ENCODE data around the gene SEL1L.
"Not testable (repeated sequence)": the region's sequence is repeated elsewhere in the genome, so short reads cannot be mapped to it uniquely, and the experiment has no call there.

Gene SEL1L

DNA sequence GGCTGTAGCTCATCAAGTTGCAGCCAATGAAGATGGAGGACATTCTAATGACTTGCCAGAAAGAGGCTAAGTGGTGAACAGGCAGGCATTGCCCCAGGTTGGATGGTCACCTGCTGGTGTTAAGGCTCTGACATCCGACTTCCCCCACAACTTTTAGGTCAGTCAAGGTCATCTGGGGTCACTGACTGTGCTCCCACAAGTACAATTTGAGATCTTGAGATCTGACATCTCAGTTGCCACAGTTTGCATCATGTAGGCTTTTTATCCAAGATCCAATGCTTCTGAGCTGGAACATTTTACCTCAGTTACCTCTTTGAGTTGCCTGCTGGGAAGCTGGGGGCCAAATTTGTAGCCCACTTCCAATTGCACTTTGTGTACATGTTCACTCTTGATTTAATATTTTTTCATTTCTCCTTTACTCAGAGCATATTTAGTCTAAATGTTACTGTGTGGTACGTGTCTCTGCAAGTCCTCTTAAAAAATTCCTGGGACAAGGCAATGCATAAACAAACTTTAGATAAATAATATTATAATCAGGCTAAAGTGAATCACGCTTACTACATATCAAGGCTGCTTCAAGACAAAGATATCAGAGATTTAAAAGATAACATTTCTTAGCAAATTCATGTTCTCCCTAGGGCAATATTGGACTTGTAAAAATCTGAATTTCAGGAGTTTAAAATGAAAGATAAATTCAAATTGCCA lies 61.4 kb downstream of the SEL1L start:
- CTCF ChIA-PET, result interaction anchor here (1.0 kb wide), 1 partner anchor 518 kb away, joined by 3 read pairs; no protein-coding TSS in a partner anchor
- H3K27ac ChIP-seq, result no peak overlapping the region
- POLR2A ChIA-PET (ENCODE audit: low non-redundant PET), result no interaction called here
- DNase-seq (ENCODE audit: low spot score), result no peak
- TF ChIP-seq, protein P1, sequence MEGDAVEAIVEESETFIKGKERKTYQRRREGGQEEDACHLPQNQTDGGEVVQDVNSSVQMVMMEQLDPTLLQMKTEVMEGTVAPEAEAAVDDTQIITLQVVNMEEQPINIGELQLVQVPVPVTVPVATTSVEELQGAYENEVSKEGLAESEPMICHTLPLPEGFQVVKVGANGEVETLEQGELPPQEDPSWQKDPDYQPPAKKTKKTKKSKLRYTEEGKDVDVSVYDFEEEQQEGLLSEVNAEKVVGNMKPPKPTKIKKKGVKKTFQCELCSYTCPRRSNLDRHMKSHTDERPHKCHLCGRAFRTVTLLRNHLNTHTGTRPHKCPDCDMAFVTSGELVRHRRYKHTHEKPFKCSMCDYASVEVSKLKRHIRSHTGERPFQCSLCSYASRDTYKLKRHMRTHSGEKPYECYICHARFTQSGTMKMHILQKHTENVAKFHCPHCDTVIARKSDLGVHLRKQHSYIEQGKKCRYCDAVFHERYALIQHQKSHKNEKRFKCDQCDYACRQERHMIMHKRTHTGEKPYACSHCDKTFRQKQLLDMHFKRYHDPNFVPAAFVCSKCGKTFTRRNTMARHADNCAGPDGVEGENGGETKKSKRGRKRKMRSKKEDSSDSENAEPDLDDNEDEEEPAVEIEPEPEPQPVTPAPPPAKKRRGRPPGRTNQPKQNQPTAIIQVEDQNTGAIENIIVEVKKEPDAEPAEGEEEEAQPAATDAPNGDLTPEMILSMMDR (conservative IDR thresholded peaks at IDR 0.05; ENCODE audit: low read depth), result no peak

DNA sequence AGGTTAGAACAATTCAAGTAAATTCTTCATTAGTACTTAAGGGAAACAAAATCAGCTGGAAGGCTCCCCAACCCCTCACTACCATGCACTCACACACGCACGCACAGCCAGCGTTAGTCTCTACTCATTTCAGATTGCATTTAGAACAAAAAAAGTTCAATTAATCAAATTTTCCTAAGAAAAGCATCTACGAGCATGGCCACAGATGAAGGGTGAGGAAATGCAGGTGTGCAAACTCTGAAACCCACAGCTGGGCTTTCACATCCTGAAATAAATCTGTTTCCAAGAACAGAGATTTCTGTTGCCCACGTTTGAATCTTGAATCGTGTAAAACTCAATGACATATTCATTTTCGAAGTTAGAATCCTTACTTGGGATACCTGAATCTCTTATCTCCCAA lies 62.6 kb downstream of the SEL1L start:
- CTCF ChIA-PET, result no interaction called here
- TF ChIP-seq, protein P1 (conservative IDR thresholded peaks at IDR 0.05; ENCODE audit: low read depth), result no peak
- POLR2A ChIA-PET (ENCODE audit: low non-redundant PET), result no interaction called here
- DNase-seq (ENCODE audit: low spot score), result no peak
- no peak overlapping the region for H3K27ac ChIP-seq

DNA sequence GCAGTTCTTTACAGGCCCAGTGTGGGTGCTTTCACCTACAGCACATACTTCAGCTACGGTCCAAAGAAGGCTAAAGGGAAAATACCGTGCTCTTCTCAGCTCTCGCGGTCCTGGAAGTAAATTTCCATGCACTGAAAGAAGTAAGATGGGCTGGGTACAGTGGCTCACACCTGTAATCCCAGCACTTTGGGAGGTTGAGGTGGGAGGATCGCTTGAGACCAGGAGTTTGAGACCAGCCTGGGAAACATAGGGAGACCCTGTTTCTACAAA lies 63.2 kb downstream of the SEL1L start:
- CTCF ChIA-PET, result not testable (repeated sequence)

DNA sequence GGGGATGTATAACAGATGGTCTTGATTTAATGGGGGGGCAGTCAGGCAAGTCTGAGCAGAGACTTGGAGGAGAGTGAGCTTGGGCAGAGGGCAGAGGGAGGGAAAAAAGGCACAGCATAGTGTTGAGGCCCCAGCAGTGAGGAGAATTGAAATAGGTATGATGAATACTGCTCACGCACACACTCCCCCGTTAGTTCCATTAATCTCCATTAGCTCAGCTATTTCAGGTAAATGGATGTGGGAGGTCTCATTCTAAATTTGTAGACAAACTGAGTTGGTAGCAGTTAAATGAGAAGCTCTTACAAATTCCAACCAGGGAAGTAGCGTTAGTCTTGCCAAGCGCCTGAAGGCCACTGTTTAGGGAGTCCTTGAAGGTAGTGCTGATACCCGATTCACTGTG lies 66.8 kb downstream of the SEL1L start:
- ChIA-PET POLR2A (ENCODE audit: low non-redundant PET) (no interaction called here), CTCF (no interaction called here)
- TF ChIP-seq, protein P1 (conservative IDR thresholded peaks at IDR 0.05; ENCODE audit: low read depth), result no peak
- no peak for DNase-seq (ENCODE audit: low spot score)
- no peak overlapping the region for H3K27ac ChIP-seq

More for the DNA sequence above, 63.2 kb downstream of the SEL1L start:
- POLR2A ChIA-PET (ENCODE audit: low non-redundant PET); DNase-seq (ENCODE audit: low spot score); H3K27ac ChIP-seq: not testable (repeated sequence)

DNA sequence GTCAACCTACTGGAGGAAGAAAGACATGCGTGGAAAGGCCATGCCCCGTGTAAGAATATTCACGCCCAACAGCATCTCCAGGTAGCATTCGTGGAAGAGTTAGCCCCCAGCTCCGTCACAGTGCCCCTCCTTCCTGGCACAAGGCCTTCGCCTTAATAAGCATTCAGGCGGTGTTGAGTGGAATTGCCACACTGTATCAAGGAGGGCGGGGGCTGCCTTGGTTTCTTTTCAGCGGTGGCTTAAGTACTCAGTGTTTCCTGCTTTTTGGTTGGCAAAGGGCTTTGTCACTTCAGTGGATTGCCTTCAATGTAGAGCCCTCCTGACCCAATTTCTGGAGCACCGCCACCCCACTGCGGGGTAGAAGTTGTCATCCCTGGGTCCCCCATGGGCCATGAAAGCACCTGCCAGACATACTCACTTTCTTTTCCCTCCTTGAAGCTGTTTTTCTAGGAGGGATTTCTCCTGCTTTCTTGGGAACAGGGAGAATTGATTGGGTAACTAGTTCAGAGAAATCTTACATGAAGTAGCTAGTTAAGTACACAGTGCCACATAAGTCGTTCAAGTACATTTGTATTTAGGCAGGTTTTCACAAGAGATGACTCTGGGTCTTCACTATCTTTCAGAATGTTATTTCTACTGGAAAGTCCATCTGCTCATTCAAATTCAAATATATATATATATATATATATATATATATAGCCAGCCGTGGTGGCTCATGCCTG lies 68.0 kb downstream of the SEL1L start:
- DNase-seq (ENCODE audit: low spot score), result no peak
- H3K27ac ChIP-seq, result no peak overlapping the region
- ChIA-PET CTCF (no interaction called here), POLR2A (ENCODE audit: low non-redundant PET) (no interaction called here)
- TF ChIP-seq, protein P1 (conservative IDR thresholded peaks at IDR 0.05; ENCODE audit: low read depth), result no peak

DNA sequence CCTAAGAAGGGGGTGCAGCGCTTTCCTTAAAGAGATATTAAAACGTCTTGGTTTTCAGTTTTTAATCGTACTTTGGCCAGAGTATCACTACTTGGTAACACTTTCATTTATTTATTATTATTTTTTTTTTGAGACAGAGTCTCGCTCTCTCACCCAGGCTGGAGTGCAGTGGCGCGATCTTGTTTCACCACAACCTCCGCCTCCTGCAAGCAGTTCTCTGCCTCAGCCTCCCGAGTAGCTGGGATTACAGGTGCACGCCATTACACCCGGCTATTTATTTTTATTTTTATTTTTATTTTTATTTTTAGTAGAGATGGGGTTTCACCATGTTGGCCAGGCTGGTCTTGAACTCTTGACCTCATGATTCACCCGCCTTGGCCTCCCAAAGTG lies 68.7 kb downstream of the SEL1L start:
- POLR2A ChIA-PET (ENCODE audit: low non-redundant PET), result interaction anchor here (1.0 kb wide), 1 partner anchor 142 kb away, joined by 3 read pairs; no protein-coding TSS in a partner anchor
- DNase-seq (ENCODE audit: low spot score); H3K27ac ChIP-seq: not testable (repeated sequence)
- CTCF ChIA-PET, result interaction anchor here (0.6 to 1.7 kb wide), 10 partner anchors 11 to 468 kb away, joined by 3 to 10 read pairs (median 4); no protein-coding TSS in a partner anchor

DNA sequence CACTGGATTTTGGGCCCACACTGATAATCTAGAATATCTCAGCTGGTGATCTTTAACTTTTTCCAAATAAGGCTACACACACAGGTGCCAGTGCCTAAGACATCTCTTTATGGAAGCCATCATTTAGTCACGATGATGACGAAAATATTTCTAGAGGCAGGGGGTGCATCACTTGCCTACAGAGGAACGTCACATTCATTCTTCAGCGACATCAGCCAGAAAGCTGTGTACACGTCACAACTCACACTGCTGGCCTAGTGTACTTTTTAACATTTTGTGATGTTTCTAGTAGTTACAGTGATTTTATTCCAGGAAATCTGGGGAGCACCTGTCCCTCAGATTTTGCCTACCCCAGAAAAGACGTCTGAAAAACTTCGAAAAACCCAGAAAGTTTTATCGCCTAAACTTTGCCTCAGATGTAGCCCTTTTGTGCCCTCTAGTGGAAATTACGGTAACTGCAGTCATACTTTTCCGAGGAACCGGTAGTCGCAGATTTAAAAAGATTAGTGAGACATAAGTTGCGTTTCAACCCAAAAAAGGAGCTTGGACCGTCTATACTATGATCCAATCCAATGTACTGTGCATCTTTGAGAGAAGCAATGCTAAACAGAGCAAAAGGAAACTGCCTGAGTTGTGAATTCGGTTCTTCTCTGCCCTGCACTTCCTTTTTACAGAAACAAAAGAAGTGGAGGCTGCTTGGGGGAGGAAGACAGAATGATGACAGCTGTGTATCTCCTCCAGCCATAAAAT lies 69.2 kb downstream of the SEL1L start:
- TF ChIP-seq, protein P1 (conservative IDR thresholded peaks at IDR 0.05; ENCODE audit: low read depth), result peak; percentile 90
- ChIA-PET CTCF (interaction anchor here (0.6 to 1.7 kb wide), 11 partner anchors 10 to 509 kb away, joined by 3 to 10 read pairs (median 3); partner anchors contain the start of gene TSHR), POLR2A (ENCODE audit: low non-redundant PET) (interaction anchor here (1.0 kb wide), 1 partner anchor 141 kb away, joined by 3 read pairs; no protein-coding TSS in a partner anchor)
- DNase-seq (ENCODE audit: low spot score), result peak; percentile 47
- no peak overlapping the region for H3K27ac ChIP-seq

DNA sequence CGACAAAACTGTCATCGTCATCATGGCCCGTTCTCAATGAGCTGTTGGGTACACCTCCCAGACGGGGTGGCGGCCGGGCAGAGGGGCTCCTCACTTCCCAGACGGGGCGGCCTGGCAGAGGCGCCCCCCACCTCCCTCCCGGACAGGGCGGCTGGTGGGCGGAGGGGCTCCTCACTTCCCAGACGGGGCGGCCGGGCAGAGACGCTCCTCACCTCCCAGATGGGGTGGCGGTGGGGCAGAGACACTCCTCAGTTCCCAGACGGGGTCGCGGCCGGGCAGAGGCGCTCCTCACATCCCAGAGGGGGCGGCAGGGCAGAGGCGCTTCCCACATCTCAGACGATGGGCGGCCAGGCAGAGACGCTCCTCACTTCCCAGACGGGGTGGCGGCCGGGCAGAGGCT lies 71.3 kb downstream of the SEL1L start:
- DNase-seq (ENCODE audit: low spot score); CTCF ChIA-PET; H3K27ac ChIP-seq; POLR2A ChIA-PET (ENCODE audit: low non-redundant PET): not testable (repeated sequence)

Measured in RWPE1 (cell line).